ENCODE results near the gene KLHL4. TPM values are rescaled to one million over a fixed set of nuclear protein-coding genes. Genes with fewer than 3 reads are reported as not detected.

KLHL4 gene
- total and polyA plus RNA-seq, 2 of the 13 experiments (the other 11 are each of a cell fraction or from before 2014, with no cell fraction given): 0.15 TPM; not detected in 1

- Histone ChIP-seq H4K20me1 (ENCODE audit: insufficient read depth, low read length) (no peaks in the 10 kb centered on the region), H3K4me1 (ENCODE audit: insufficient read depth, low read length) (no peaks in the 10 kb centered on the region), H3K4me3 (replicated peaks in 1 of 3; ENCODE audit: insufficient read depth in 1 of 3, low read depth in 2 of 3, low read length in 3 of 3) (no peak overlapping the region), H3K4me2 (ENCODE audit: low read depth, low read length) (no peak overlapping the region), H3K9me3 (ENCODE audit: low read length) (no peaks in the 10 kb centered on the region), H3K9ac (ENCODE audit: insufficient read depth, low read depth, low read length) (no peak overlapping the region), H3K27me3 (ENCODE audit: control insufficient read depth in 1 of 2, insufficient read depth in 2 of 2, low read length in 2 of 2) (no peaks in the 10 kb centered on the region), H3K36me3 (replicated peaks in 1 of 2; ENCODE audit: control insufficient read depth in 1 of 2, insufficient read depth in 2 of 2, low read length in 2 of 2) (no peaks in the 10 kb centered on the region), H3K27ac (ENCODE audit: extremely low read length, insufficient read depth, low read length) (no peak overlapping the region), H2AFZ (ENCODE audit: low read length) (no peak overlapping the region), H3K79me2 (ENCODE audit: insufficient read depth, low read length) (no peaks in the 10 kb centered on the region)
- BruUV-seq (replicated peaks): no TSS peak
- TF ChIP-seq PRDM10 (CRISPR knock-in tag; IDR thresholded peaks at IDR 0.05; ENCODE audit: low read depth): no peak
- no peak for TF ChIP-seq PAF1 (CRISPR knock-in tag; IDR thresholded peaks at IDR 0.05)
- TF ChIP-seq PLSCR1 (CRISPR knock-in tag; IDR thresholded peaks at IDR 0.05; ENCODE audit: borderline replicate concordance): no peak
- TF ChIP-seq ESRRA (CRISPR knock-in tag; IDR thresholded peaks at IDR 0.05; ENCODE audit: low read depth): no peak
- no peak for TF ChIP-seq POGZ (CRISPR knock-in tag; IDR thresholded peaks at IDR 0.05)
- TF ChIP-seq E2F2 (CRISPR knock-in tag; IDR thresholded peaks at IDR 0.05; ENCODE audit: borderline replicate concordance): no peak
- TF ChIP-seq TGIF2 (CRISPR knock-in tag; IDR thresholded peaks at IDR 0.05): no peak
- no peak for TF ChIP-seq PHB2 (IDR thresholded peaks at IDR 0.05; ENCODE audit: partially characterized antibody)
- no peak for TF ChIP-seq FOXP4 (CRISPR knock-in tag; IDR thresholded peaks at IDR 0.05)
- no peak for TF ChIP-seq ZBTB25 (CRISPR knock-in tag; IDR thresholded peaks at IDR 0.05)
- intact Hi-C loops (cut with micrococcal nuclease; ENCODE audit: unreplicated experiment): no loop called here
- CTCF ChIA-PET (ENCODE audit: low intra/inter-chr PET ratio, low total read pairs): no interaction called here
- 0% methylated on average over 1 of the region's 1 CpG for WGBS (ENCODE audit: low lambda C conversion rate)
- ATAC-seq: no peak
- POLR2A ChIA-PET: no interaction called here
- in situ Hi-C loops (cut with HindIII; ENCODE audit: extremely low pct_ligation_motif_present, low pct_unique_long_range_greater_than_20kb): no loop called here
- FAIRE-seq: no peak
- no peak for DNase-seq (ENCODE audit: low spot score)
These were observed 175.6 kb downstream of the KLHL4 start for GRCh38 chrX:87693204-87693603.
